Inferior parietal cortex (tissue), 1 donor: ENCODE measurements around the gene MAP2K3.
"Not testable (repeated sequence)": the region's sequence is repeated elsewhere in the genome, so short reads cannot be mapped to it uniquely, and the experiment has no call there.

Experiments
- DNase-seq: peaks from one replicate; pipeline ENCODE4 v3.0.0-alpha.2; 2016; ENCODE audit errors: extremely low spot score

Gene MAP2K3

DNA sequence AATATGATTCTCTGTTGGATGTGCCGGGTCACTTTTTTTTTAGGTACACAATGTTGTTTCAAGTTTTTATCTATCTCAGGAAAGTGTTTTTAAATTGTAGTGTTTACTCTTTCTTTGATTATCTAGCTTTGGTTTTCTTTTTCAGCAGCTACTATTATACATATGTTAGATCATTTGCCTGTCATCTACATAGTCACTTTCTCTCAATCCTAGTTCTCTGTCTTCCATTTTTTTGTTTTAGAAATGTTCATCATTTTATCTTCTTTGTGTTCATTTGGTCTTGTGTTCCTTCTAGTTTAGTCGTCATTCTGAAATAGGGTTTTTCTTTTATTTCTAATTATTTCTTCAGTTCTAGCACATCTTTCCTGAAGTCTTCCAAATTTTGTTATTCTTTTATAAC lies 44.3 kb downstream of the MAP2K3 start:
- DNase-seq = not testable (repeated sequence)

DNA sequence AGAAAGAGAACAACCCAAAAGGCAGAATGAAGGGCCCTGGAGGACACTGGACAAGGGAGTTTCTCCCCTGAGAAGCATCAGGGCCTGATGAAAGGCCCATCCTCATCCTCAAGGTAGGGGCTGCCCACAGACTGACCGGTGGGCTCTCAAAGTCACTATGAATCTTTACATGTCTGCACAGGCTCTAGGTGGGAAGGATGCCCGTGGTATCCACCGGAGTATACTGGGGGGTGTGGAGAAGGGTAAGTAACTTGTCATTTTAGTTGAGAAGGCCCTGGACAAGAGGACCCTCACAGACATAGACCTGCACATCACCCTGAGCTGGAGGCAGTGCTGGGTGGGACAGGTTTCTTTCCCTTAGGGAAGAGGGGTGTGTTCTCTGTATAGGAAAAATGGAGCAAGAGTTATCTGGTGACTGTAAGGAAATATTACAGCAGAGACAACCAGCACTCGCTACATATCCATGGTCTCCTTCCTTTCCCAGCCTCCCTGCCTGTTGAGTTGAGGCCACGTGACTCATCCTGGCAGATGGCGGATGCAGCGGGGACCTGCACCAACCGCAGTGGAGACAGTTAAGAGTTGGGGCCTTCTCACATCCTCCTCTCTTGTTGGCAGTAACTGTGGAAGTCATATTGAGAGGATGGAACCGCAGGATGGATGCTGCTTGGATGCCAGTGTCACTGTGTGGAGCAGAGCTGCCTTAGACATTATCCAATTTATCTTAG lies 46.1 kb downstream of the MAP2K3 start:
- no peak for DNase-seq

DNA sequence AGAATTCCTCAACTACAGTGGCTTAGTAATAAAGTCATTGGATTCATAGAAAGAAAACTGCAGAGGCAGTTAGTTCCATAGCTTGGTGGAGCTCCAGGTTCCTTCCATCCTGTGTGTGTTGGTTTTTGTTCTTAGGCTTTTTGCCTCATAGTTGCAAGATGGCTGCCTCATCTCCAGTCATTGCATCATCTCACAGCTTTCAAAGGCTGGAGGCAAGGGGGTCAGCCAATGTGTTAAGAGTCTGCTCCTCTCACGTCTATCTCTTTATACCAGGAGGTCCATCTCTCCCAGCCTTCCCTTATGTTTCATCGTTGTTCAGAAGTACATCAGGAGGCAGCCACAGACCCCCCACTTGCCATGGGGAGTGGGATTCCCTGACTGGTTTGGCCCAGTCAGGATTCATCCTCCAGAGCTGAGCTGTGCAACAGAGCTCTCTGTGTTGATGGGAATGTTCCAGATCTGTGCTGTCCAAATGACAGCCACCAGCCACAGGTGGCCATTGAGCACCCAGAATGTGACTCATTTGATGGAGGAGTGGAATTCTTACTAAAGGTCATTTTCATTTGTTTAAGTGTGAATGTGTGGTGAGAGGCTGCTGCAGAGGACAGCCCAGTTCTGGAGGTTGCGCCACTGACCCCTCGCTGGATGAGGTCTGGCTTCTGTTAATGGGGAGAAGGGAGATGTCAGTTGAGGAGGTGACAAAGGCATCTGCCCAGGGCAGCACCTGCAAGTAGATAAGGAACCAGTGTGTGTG lies 52.2 kb downstream of the MAP2K3 start:
- DNase-seq = not testable (repeated sequence)

DNA sequence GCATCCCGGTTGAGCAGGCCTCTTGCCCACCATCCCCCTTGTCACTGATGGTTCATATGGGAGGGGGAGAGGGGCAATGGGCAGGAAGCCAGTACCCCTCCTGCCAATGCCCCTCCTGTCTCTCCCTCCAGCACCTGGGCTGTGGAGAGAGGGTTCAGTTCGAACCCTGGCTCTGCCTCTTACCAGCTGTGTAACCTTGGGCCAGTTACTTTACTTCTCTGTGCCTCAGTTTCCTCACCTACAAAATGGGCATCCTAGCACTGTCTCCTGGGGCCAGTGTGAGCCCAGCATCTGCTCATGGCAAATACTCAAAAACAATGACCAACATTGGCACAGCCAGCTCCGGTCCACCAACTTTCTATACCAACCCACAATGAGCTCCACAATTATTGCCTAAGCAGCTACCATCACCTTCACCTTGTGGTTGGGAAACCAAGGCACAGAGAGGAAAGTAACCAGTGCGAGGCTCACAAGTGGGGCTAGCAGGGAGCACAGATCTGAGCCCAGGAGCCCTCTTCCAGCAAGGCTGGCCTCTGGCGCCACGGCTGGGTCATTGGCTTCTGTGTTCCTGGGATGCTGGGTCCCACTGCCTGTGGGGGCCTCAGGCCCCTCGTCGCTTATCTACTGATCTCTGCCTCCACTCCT lies 53.6 kb downstream of the MAP2K3 start:
- not testable (repeated sequence) for DNase-seq

DNA sequence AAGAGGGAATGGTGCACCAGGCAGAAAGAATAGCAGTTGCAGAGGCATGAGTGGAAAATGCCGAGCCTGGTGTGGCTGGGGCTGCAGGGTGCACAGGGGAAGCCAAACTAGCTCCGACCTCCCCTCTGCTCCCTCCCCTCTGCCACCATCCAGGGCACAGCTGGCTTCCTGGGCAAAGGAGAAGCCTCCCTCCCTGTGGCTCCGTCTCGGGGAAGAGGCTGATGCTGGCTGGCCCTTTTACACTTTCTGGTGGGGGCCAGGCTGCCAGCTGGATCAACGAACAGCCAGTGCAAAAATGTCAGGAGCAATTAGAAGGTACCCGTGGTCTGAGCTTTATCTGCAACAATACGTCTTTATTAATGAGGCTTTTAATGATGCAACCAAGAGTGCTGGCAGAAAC lies 54.5 kb downstream of the MAP2K3 start:
- no peak for DNase-seq

- not testable (repeated sequence) for DNase-seq
These were observed 55.1 kb downstream of the MAP2K3 start for GRCh38 chr17:21339571-21339970.

- not testable (repeated sequence) for DNase-seq
These were observed 55.9 kb downstream of the MAP2K3 start for GRCh38 chr17:21340407-21340806.

GRCh38 chr17:21341279-21341678 lies 56.8 kb downstream of the MAP2K3 start:
- not testable (repeated sequence) for DNase-seq

GRCh38 chr17:21341925-21342540 lies 57.5 kb downstream of the MAP2K3 start:
- not testable (repeated sequence) for DNase-seq

DNA sequence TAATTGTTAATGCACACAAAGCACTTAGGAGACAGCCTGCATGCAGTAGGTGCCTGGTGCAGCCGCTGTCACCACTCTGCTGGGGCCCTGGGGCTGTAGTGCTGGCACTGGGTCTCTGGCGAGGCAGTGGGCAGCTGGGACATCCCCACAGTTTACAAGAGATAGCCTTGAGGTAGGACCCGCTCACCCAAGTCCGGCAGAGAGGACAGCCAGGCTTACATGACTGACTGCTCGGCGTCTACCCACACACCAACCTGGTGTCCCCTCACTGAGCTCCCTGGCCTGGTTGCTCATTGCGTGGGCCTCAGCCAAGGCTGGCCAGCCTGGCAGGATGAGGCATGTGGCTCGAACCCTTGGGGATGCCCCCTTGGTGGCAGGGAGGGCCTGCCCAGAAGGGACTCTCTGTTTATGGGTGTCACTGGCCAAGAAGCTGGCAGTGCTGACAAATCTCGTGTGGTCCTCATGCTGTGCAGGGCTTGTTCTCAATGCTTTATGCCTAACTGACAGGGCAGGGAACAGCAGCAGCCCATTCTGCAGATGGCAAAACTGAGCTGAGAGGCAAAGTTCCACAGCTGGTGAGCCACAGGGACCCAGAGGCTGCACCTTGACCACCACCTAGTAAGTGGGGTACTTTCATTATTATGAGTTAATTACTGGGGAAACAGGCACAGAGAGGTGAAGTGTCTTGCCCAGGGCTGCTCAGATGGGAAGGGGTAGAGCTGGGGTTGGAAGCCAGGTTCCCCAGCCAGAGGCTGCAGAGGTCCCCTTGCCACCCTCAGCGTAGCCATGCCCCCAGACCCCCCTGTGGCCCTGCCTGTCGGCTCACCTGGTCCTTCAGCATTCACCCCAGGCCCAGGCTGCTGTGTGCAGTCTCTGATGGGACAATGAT lies 58.8 kb downstream of the MAP2K3 start:
- DNase-seq = not testable (repeated sequence)

- not testable (repeated sequence) for DNase-seq
These were observed 60.3 kb downstream of the MAP2K3 start for GRCh38 chr17:21344801-21345200.

- DNase-seq = no peak
These were observed 60.7 kb downstream of the MAP2K3 start for GRCh38 chr17:21345236-21345635.

GRCh38 chr17:21346107-21346506 lies 61.6 kb downstream of the MAP2K3 start:
- not testable (repeated sequence) for DNase-seq

DNA sequence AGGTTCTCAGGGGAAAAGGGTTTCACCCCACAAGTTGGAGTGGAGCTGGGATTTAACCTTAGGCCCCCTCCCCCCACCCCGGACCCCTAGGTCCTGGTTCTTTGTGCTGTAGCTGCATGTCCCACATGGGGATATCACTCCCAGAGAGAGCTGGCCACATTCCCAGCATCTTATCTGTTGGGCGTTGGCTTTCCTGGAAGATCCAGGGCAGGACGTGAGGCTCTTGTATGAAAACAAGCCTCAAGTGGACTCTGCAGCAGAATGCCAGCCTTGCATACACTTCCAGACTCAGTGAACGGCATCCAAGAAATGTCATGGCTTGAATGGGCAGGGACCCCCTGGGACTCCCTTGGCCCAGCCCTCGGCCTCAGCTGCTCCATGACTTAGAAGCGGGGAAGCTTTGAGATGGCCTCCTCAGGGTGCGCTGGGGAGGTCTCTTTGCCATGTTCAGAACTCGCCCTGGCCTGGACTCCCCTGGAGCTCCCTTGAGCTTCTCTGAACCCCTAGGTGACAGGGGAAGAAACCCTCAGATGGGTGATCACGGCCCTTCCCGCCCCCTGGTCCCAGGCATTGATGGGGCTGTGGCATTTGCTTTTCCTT lies 62.2 kb downstream of the MAP2K3 start:
- not testable (repeated sequence) for DNase-seq

DNA sequence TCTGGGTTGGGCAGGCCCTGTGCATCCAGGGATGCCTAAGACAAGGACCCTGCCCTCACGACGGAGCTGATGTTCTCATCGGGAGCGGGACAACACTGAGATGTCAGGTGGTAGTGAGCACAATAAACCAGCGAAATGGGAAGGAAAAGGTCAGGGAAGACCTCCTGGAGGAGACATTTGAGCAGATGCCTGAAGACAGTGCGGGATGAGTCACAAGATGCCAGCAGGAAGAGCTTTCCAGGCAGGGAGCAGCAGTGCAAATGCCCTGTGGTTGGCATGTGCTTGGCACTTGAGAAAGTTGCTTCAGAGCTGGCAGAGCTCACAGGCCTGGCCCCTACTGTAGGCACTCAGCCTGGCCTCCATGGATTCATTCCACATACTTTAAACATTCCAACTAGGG lies 63.1 kb downstream of the MAP2K3 start:
- not testable (repeated sequence) for DNase-seq

GRCh38 chr17:21348081-21348925 lies 63.8 kb downstream of the MAP2K3 start:
- not testable (repeated sequence) for DNase-seq

- not testable (repeated sequence) for DNase-seq
These were observed 64.4 kb downstream of the MAP2K3 start for GRCh38 chr17:21348926-21349261.

- DNase-seq = not testable (repeated sequence)
These were observed 65.0 kb downstream of the MAP2K3 start for GRCh38 chr17:21349358-21350050.

DNA sequence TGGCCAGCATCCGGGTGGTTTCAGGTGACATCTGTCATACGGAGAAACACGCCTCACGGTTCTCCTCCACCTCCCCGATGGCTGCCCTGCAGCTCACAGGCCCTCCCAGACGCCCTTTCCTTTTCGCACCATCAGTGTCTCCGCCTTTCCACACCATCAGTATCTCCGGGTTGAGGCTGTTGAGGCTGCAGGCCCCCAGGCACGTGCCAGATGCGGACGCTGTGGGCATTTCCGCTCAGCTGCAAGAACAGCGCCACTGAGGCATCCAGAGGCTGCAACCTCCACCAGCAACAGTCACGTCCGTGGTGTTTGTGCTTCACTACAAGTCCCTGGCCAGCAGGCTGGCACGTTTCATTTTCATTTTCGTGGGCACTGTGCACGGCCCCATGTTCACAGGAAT lies 66.0 kb downstream of the MAP2K3 start:
- DNase-seq = not testable (repeated sequence)
